Activated CD4-positive, alpha-beta memory T cell treated with anti-CD3 and anti-CD28 coated beads for 36 hours (primary cell): ENCODE results near the gene GALM. TPM values are rescaled to one million over a fixed set of nuclear protein-coding genes. Genes with fewer than 3 reads are reported as not detected.
"Not testable (repeated sequence)": the region's sequence is repeated elsewhere in the genome, so short reads cannot be mapped to it uniquely, and the experiment has no call there.

Experiments
- CTCF ChIA-PET: fragments of 350-600 bp; sonication (Branson Sonifier 250); formaldehyde crosslinking; loops from one replicate; lab custom pipeline; 2021; ENCODE audit warnings: antibody characterized with exemption, inconsistent platforms; lab: Charles Lee
- POLR2A ChIA-PET: fragments of 350-600 bp; sonication (Branson Sonifier 250); formaldehyde crosslinking; loops from one replicate; lab custom pipeline; 2021; ENCODE audit warnings: antibody characterized with exemption; lab: Charles Lee
- DNase-seq: peaks from one replicate; pipeline ENCODE4 v3.0.0-alpha.2; 2020
- H3K27ac Mint-ChIP-seq: one replicate; pipeline ENCODE4 v1.8.0; 2021; ENCODE audit warnings: mixed read lengths
- H3K27me3 Mint-ChIP-seq: one replicate; pipeline ENCODE4 v1.8.0; 2021; ENCODE audit warnings: mixed read lengths
- H3K36me3 Mint-ChIP-seq: one replicate; pipeline ENCODE4 v1.8.0; 2021; ENCODE audit warnings: mixed read lengths
- H3K4me1 Mint-ChIP-seq: one replicate; pipeline ENCODE4 v1.8.0; 2021; ENCODE audit warnings: low read depth, mixed read lengths
- H3K4me3 Mint-ChIP-seq: one replicate; pipeline ENCODE4 v1.8.0; 2021; ENCODE audit warnings: mild to moderate bottlenecking, mixed read lengths
- H3K9me3 Mint-ChIP-seq: one replicate; pipeline ENCODE4 v1.8.0; 2021; ENCODE audit warnings: mixed read lengths
- intact Hi-C: fragments of 100-400 bp; cut with micrococcal nuclease; formaldehyde crosslinking; loops from one replicate; pipeline ENCODE4 v1.15.1; 2023
- total RNA-seq, 2 experiments: library from RNA; stranded (reverse); gene quantifications; one replicate each; pipeline ENCODE4 v1.2.3, GENCODE V29; 2021

The GALM gene
- total RNA-seq, 2 experiments from 2014 or later = 90.2 to 95.3 TPM

DNA sequence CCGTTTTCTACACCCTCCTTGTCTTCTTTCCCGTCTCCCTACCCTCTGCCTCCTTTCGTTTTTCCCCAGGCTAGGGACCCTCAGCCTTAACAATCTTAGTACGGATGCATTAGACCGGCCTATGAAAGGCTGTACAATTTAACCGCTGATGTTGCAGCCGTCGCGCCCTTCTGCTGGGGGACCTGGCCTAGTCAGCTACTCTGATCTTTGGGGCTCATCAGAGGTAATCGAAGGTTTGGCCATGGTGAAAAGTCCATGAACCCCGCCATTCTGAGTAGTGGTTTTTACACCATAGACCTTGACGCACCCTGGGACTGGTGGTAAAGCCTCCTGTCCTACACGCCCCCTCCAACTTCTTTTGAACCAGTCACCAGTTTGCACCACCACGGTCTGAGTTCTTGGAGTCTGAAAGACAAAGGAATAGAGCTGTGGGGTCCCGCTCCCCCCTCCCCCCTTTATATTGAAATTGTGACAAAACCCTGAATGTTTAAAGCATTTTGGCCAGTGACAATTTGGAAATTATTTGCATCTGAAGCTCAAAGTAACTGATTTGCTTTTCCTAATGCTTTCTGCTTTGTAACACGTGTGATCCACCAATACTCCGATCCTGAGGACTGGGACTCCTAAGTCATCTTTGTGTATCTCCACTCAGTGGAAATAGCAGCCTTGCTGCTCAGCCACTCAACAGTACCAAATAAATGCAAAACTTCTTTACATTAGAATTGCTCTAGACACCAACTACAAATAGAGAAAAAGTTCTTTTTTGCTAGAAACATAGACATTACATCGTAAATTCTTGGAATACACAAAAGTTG lies 85.9 kb downstream of the GALM start:
- intact Hi-C loops = loop anchor here (1.0 to 5.0 kb wide), 4 partner anchors 26 to 1668 kb away; partner anchors contain the start of genes GEMIN6, GPATCH11, HEATR5B and SOS1
- peak; percentile 63 for DNase-seq
- Mint-ChIP-seq H3K36me3 (peaks cover 42% of the 10 kb centered on the region), H3K27ac (peak overlapping the region; percentile 100), H3K9me3 (peaks cover 3% of the 10 kb centered on the region), H3K4me1 (peaks cover 45% of the 10 kb centered on the region), H3K27me3 (peaks cover 6% of the 10 kb centered on the region), H3K4me3 (peak overlapping the region; percentile 95)
- ChIA-PET CTCF (interaction anchor here (1.2 to 2.0 kb wide), 3 partner anchors 10 to 244 kb away, joined by 4 to 5 read pairs (median 4); no protein-coding TSS in a partner anchor), POLR2A (interaction anchor here (0.6 to 14.5 kb wide), 47 partner anchors 9 to 436 kb away, joined by 3 to 483 read pairs (median 4); partner anchors contain the start of genes ATL2, DHX57, GALM and GEMIN6)

GRCh38 chr2:38754049-38754448 lies 88.1 kb downstream of the GALM start:
- ChIA-PET POLR2A (interaction anchor here (14.5 kb wide), 1 partner anchor 156 kb away, joined by 483 read pairs; the partner anchor contains the start of gene HNRNPLL), CTCF (interaction anchor here (1.1 kb wide), 1 partner anchor 101 kb away, joined by 3 read pairs; no protein-coding TSS in a partner anchor)
- intact Hi-C loops = loop anchor here (5.0 kb wide), 1 partner anchor 368 kb away; the partner anchor contains the start of gene SOS1
- no peak for DNase-seq
- H3K27ac Mint-ChIP-seq = no peak overlapping the region
- H3K9me3 Mint-ChIP-seq = peaks cover 3% of the 10 kb centered on the region
- H3K27me3 Mint-ChIP-seq = peaks cover 6% of the 10 kb centered on the region
- peaks cover 20% of the 10 kb centered on the region for H3K36me3 Mint-ChIP-seq
- H3K4me3 Mint-ChIP-seq = peak overlapping the region; percentile 47
- H3K4me1 Mint-ChIP-seq = peaks cover 23% of the 10 kb centered on the region

GRCh38 chr2:38754506-38754905 lies 88.6 kb downstream of the GALM start:
- Mint-ChIP-seq H3K36me3 (peaks cover 16% of the 10 kb centered on the region), H3K27me3 (peaks cover 6% of the 10 kb centered on the region), H3K4me1 (peaks cover 22% of the 10 kb centered on the region), H3K4me3 (peak overlapping the region; percentile 39), H3K27ac (no peak overlapping the region), H3K9me3 (peaks cover 3% of the 10 kb centered on the region)
- DNase-seq = no peak
- CTCF ChIA-PET = interaction anchor here (1.1 kb wide), 1 partner anchor 101 kb away, joined by 3 read pairs; no protein-coding TSS in a partner anchor
- intact Hi-C loops = loop anchor here (5.0 kb wide), 1 partner anchor 368 kb away; the partner anchor contains the start of gene SOS1
- POLR2A ChIA-PET = interaction anchor here (14.5 kb wide), 1 partner anchor 156 kb away, joined by 483 read pairs; the partner anchor contains the start of gene HNRNPLL

DNA sequence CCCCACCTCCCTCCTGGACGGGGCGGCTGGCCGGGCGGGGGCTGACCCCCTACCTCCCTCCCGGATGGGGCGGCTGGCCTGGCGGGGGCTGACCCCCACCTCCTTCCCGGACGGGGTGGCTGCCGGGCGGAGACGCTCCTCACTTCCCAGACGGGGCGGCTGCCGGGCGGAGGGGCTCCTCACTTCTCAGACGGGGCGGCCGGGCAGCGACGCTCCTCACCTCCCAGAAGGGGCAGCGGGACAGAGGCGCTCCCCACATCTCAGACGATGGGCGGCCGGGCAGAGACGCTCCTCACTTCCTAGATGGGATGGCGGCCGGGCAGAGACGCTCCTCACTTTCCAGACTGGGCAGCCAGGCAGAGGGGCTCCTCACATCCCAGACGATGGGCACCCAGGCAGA lies 90.0 kb downstream of the GALM start:
- POLR2A ChIA-PET, H3K27me3 Mint-ChIP-seq, H3K9me3 Mint-ChIP-seq, H3K36me3 Mint-ChIP-seq, CTCF ChIA-PET, DNase-seq, intact Hi-C loops, H3K4me3 Mint-ChIP-seq, H3K27ac Mint-ChIP-seq: not testable (repeated sequence)
- peaks cover 17% of the 10 kb centered on the region for H3K4me1 Mint-ChIP-seq

- intact Hi-C loops = no loop called here
- Mint-ChIP-seq H3K9me3 (no peaks in the 10 kb centered on the region), H3K27ac (no peak overlapping the region), H3K27me3 (no peaks in the 10 kb centered on the region), H3K4me3 (no peak overlapping the region), H3K36me3 (no peaks in the 10 kb centered on the region), H3K4me1 (no peaks in the 10 kb centered on the region)
- POLR2A ChIA-PET = no interaction called here
- DNase-seq = no peak
- CTCF ChIA-PET = interaction anchor here (1.6 kb wide), 1 partner anchor 466 kb away, joined by 4 read pairs; no protein-coding TSS in a partner anchor
These were observed 97.3 kb downstream of the GALM start for GRCh38 chr2:38763228-38763627.

DNA sequence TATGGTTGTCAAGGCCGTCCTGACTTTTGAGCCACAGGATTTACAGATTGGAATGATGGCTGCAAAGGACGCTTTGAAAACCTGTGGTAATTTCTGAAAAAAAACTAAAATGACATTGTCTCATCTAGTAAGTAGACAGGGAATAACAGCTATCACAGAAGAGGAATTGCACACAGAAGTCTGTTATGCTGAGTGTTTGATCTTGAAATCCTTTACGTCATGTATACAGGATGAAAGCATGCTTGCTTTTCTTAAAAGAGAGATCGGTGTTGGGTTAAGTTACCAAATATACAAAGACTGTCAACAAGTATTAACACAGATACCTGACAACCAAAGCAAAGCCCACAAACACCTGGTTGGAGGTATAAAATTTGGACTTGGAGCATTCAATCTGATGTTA lies 97.8 kb downstream of the GALM start:
- Mint-ChIP-seq H3K27ac (no peak overlapping the region), H3K27me3 (no peaks in the 10 kb centered on the region), H3K4me1 (no peaks in the 10 kb centered on the region), H3K36me3 (no peaks in the 10 kb centered on the region), H3K4me3 (no peak overlapping the region), H3K9me3 (no peaks in the 10 kb centered on the region)
- no peak for DNase-seq
- POLR2A ChIA-PET = no interaction called here
- CTCF ChIA-PET = interaction anchor here (1.6 kb wide), 1 partner anchor 465 kb away, joined by 4 read pairs; no protein-coding TSS in a partner anchor
- intact Hi-C loops = no loop called here

DNA sequence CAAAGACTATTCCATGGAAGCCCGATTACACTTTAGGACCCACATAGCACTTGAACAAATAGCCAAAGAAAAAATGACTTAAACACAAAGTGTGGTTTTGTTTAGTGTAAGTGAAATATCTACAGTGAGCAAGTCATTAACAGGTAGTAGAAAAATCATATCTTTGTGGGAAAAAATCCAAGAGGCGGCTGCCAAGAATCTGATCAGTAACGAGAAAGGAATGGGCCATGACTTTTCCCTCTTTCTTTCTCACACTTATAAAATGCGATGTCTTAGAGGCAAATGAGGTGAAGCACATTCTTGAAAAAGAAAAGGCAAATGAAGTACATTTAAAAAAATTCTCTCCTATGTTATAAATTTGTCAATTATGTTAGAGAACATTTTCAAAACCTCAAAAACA lies 99.2 kb downstream of the GALM start:
- H3K4me1 Mint-ChIP-seq = no peaks in the 10 kb centered on the region
- no peaks in the 10 kb centered on the region for H3K36me3 Mint-ChIP-seq
- no peak overlapping the region for H3K4me3 Mint-ChIP-seq
- POLR2A ChIA-PET = no interaction called here
- H3K27me3 Mint-ChIP-seq = no peaks in the 10 kb centered on the region
- intact Hi-C loops = no loop called here
- no peaks in the 10 kb centered on the region for H3K9me3 Mint-ChIP-seq
- CTCF ChIA-PET = no interaction called here
- no peak overlapping the region for H3K27ac Mint-ChIP-seq
- DNase-seq = no peak

DNA sequence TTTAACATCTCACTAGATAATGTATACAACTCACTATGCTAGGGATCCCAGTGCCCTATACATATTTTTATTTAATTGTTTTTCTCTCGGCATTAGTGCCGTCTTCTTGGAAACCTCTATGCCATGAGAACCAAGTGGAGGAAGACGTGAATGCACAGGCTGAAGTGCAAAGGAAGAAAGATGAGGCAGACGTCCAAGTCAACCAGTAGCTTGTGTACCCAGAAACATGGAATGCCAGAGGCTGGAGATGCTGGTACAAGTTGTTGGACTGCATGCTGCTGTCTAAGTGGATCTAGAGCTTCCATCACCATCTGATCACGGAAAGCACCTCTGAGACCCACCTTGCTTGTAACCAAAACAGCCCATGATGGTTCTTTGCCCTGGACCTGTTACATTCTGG lies 99.6 kb downstream of the GALM start:
- no peak overlapping the region for H3K4me3 Mint-ChIP-seq
- CTCF ChIA-PET = no interaction called here
- H3K9me3 Mint-ChIP-seq = no peaks in the 10 kb centered on the region
- H3K27me3 Mint-ChIP-seq = no peaks in the 10 kb centered on the region
- no peak for DNase-seq
- H3K27ac Mint-ChIP-seq = no peak overlapping the region
- no peaks in the 10 kb centered on the region for H3K36me3 Mint-ChIP-seq
- POLR2A ChIA-PET = no interaction called here
- no peaks in the 10 kb centered on the region for H3K4me1 Mint-ChIP-seq
- intact Hi-C loops = no loop called here

GRCh38 chr2:38771632-38772031 lies 105.7 kb downstream of the GALM start:
- POLR2A ChIA-PET = no interaction called here
- intact Hi-C loops = no loop called here

GRCh38 chr2:38775097-38775920 lies 109.4 kb downstream of the GALM start:
- Mint-ChIP-seq H3K27me3 (peaks cover 9% of the 10 kb centered on the region), H3K9me3 (no peaks in the 10 kb centered on the region), H3K36me3 (peaks cover 3% of the 10 kb centered on the region), H3K4me1 (peaks cover 12% of the 10 kb centered on the region), H3K4me3 (no peak overlapping the region), H3K27ac (no peak overlapping the region)
- ChIA-PET POLR2A (interaction anchor here (0.6 to 1.4 kb wide), 2 partner anchors 24 to 32 kb away, joined by 3 to 4 read pairs; partner anchors contain the start of gene SRSF7), CTCF (interaction anchor here (0.6 kb wide), 1 partner anchor 351 kb away, joined by 4 read pairs; no protein-coding TSS in a partner anchor)
- intact Hi-C loops = no loop called here
- DNase-seq = no peak

More at GRCh38 chr2:38771632-38772031, 105.7 kb downstream of the GALM start:
- Mint-ChIP-seq H3K27ac (no peak overlapping the region), H3K36me3 (no peaks in the 10 kb centered on the region), H3K9me3 (no peaks in the 10 kb centered on the region), H3K4me1 (no peaks in the 10 kb centered on the region), H3K27me3 (peaks cover 9% of the 10 kb centered on the region), H3K4me3 (no peak overlapping the region)
- no peak for DNase-seq
- CTCF ChIA-PET = no interaction called here

- peaks cover 9% of the 10 kb centered on the region for H3K27me3 Mint-ChIP-seq
- POLR2A ChIA-PET = interaction anchor here (0.6 to 1.4 kb wide), 2 partner anchors 25 to 26 kb away, joined by 4 read pairs; partner anchors contain the start of gene SRSF7
- intact Hi-C loops = no loop called here
- DNase-seq = no peak
- CTCF ChIA-PET = interaction anchor here (0.6 kb wide), 1 partner anchor 350 kb away, joined by 4 read pairs; no protein-coding TSS in a partner anchor
- no peak overlapping the region for H3K4me3 Mint-ChIP-seq
- no peak overlapping the region for H3K27ac Mint-ChIP-seq
- H3K36me3 Mint-ChIP-seq = peaks cover 5% of the 10 kb centered on the region
- H3K9me3 Mint-ChIP-seq = no peaks in the 10 kb centered on the region
- H3K4me1 Mint-ChIP-seq = peaks cover 12% of the 10 kb centered on the region
These were observed 110.0 kb downstream of the GALM start for GRCh38 chr2:38775921-38776225.
